HepG2 (cell line): Measurements from ENCODE around the gene GTF3C5. TPM values are rescaled to one million over a fixed set of nuclear protein-coding genes. Genes with fewer than 3 reads are reported as not detected.

Experiments used
- SMYD3 ChIP-seq: sonication (generic); formaldehyde crosslinking; IDR thresholded peaks from 2 replicates; pipeline ENCODE4 v1.8.1; 2023; ENCODE audit warnings: mild to moderate bottlenecking, missing genetic modification reagents
- ZBTB25 ChIP-seq: IDR thresholded peaks from 2 replicates; pipeline ENCODE4 v1.6.1; 2018; ENCODE audit warnings: missing genetic modification reagents
- ZNF34 ChIP-seq: sonication (generic); formaldehyde crosslinking; IDR thresholded peaks from 2 replicates; pipeline ENCODE4 v1.4.0; 2020; ENCODE audit warnings: mild to moderate bottlenecking, missing genetic modification reagents, borderline replicate concordance
- ZNF569 ChIP-seq: sonication (generic); formaldehyde crosslinking; IDR thresholded peaks from 2 replicates; pipeline ENCODE4 v1.5.0; 2020; ENCODE audit warnings: mild to moderate bottlenecking, missing genetic modification reagents, moderate library complexity, borderline replicate concordance
- polyA plus RNA-seq, 8 experiments: library from polyadenylated mRNA; depleted of rRNA in 3 of 8; stranded (reverse) in 7 of 8; unstranded in 1 of 8; fragments of >200 nt; fragmentation: Illumina TruSeq in 4 of 8; extraction: Trizol in 4 of 8; gene quantifications; 2 replicates each; pipeline versions ENCODE4 v1.2.1 to v1.2.3, GENCODE V29; 2011 to 2016; ENCODE audit warnings: low read depth in 4 of 8, missing spikeins in 1 of 8, mixed read lengths in 1 of 8; ENCODE audit not compliant: insufficient read depth in 1 of 8
- total RNA-seq, 5 experiments: library from RNA; depleted of rRNA; stranded (reverse); fragments of >200 nt; fragmentation: Illumina TruSeq; extraction: Trizol; gene quantifications; 2 replicates each; pipeline ENCODE4 v1.2.3, GENCODE V29; 2016; ENCODE audit warnings: low read depth in 1 of 5
- TF ChIP-seq, protein P1 (sequence below): sonication (generic); formaldehyde crosslinking; IDR thresholded peaks from 2 replicates; pipeline ENCODE4 v1.4.0; 2020; ENCODE audit warnings: missing genetic modification reagents, mild to moderate bottlenecking, borderline replicate concordance
- TF ChIP-seq, protein P2 (sequence below): IDR thresholded peaks from 2 replicates; pipeline ENCODE4 v1.4.0; 2020; ENCODE audit warnings: mild to moderate bottlenecking, missing genetic modification reagents

GTF3C5 gene
- total and polyA plus RNA-seq, 2 of the 13 experiments (the other 11 are each of a cell fraction or from before 2014, with no cell fraction given): 66.9 to 92.6 TPM

DNA sequence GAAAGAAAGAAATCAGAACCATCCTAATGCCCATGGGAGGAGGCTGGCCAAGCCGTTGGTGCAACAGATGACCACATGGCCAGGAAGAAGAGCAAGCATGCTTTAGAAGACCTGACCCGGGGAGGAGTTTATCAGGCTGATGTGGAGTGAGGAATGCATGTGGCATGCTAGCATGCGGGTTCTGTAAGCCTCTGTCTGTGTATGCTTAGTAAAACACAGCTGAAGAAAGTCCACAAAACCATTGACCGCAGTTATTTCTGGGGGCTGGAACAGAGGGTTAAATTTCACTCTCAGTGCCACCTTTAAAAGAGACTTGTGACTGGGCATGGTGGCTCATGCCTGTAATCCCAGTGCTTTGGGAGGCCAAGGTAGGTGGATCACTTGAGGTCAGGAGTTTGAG lies 33.2 kb upstream of the GTF3C5 start (continued):
- TF ChIP-seq, protein P1, sequence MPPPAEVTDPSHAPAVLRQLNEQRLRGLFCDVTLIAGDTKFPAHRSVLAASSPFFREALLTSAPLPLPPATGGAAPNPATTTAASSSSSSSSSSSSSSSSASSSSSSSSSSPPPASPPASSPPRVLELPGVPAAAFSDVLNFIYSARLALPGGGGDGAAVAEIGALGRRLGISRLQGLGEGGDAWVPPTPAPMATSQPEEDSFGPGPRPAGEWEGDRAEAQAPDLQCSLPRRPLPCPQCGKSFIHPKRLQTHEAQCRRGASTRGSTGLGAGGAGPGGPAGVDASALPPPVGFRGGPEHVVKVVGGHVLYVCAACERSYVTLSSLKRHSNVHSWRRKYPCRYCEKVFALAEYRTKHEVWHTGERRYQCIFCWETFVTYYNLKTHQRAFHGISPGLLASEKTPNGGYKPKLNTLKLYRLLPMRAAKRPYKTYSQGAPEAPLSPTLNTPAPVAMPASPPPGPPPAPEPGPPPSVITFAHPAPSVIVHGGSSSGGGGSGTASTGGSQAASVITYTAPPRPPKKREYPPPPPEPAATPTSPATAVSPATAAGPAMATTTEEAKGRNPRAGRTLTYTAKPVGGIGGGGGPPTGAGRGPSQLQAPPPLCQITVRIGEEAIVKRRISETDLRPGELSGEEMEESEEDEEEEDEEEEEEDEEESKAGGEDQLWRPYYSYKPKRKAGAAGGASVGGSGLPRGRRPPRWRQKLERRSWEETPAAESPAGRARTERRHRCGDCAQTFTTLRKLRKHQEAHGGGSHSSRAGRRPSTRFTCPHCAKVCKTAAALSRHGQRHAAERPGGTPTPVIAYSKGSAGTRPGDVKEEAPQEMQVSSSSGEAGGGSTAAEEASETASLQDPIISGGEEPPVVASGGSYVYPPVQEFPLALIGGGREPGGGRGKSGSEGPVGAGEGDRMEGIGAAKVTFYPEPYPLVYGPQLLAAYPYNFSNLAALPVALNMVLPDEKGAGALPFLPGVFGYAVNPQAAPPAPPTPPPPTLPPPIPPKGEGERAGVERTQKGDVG: no peak
- no peak for TF ChIP-seq ZNF569 (CRISPR knock-in tag)
- TF ChIP-seq SMYD3 (CRISPR knock-in tag): no peak
- TF ChIP-seq, protein P2, sequence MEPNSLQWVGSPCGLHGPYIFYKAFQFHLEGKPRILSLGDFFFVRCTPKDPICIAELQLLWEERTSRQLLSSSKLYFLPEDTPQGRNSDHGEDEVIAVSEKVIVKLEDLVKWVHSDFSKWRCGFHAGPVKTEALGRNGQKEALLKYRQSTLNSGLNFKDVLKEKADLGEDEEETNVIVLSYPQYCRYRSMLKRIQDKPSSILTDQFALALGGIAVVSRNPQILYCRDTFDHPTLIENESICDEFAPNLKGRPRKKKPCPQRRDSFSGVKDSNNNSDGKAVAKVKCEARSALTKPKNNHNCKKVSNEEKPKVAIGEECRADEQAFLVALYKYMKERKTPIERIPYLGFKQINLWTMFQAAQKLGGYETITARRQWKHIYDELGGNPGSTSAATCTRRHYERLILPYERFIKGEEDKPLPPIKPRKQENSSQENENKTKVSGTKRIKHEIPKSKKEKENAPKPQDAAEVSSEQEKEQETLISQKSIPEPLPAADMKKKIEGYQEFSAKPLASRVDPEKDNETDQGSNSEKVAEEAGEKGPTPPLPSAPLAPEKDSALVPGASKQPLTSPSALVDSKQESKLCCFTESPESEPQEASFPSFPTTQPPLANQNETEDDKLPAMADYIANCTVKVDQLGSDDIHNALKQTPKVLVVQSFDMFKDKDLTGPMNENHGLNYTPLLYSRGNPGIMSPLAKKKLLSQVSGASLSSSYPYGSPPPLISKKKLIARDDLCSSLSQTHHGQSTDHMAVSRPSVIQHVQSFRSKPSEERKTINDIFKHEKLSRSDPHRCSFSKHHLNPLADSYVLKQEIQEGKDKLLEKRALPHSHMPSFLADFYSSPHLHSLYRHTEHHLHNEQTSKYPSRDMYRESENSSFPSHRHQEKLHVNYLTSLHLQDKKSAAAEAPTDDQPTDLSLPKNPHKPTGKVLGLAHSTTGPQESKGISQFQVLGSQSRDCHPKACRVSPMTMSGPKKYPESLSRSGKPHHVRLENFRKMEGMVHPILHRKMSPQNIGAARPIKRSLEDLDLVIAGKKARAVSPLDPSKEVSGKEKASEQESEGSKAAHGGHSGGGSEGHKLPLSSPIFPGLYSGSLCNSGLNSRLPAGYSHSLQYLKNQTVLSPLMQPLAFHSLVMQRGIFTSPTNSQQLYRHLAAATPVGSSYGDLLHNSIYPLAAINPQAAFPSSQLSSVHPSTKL: peak; percentile 52
- TF ChIP-seq ZBTB25 (CRISPR knock-in tag): no peak
- TF ChIP-seq ZNF34 (CRISPR knock-in tag): no peak
